PFSK-1 (cell line): ENCODE data around the gene TMTC4.

Source experiments
- SIN3A ChIP-seq: IDR thresholded peaks from 2 replicates; pipeline ENCODE4 v1.6.1; 2012; ENCODE audit warnings: mild to moderate bottlenecking, low read length, moderate library complexity, borderline replicate concordance; ENCODE audit not compliant: insufficient read depth
- TAF1 ChIP-seq: IDR thresholded peaks from 2 replicates; pipeline ENCODE4 v1.6.1; 2012; ENCODE audit warnings: low read length, control low read depth, borderline replicate concordance; ENCODE audit not compliant: insufficient read depth

DNA sequence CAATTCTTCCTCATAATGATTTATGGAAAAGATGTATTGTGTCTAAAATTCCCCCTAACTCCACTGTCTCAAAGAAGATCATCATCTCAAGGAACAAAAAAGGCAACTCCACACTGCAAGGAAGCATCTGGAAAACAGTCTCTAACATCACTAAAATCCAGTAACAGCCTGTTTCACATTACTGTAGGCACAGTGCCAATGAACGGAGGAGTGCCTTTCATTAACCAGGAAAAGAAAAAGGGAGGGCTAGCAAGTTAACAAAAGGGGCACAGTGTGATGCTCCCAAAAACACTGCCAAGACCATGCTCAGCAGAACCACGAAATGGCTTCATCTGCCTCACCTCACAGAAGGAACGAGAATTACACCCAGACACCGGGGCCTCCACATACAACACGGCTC is 8.5 kb downstream of the TMTC4 start:
- TF ChIP-seq TAF1 (no peak), SIN3A (no peak)
